GM10248 (cell line): ENCODE data around the gene DRC7.

Source experiments
- CTCF ChIA-PET: fragments of 300-600 bp; sonication (Branson Sonifier 250); formaldehyde crosslinking; extraction: SDS; loops from one replicate; lab custom pipeline; 2021; ENCODE audit warnings: antibody characterized with exemption; lab: Yijun Ruan, JAX
- POLR2A ChIA-PET: fragments of 350-650 bp; sonication (Branson Sonifier 250); formaldehyde crosslinking; extraction: SDS; loops from one replicate; lab custom pipeline; 2020; ENCODE audit warnings: antibody characterized with exemption; lab: Yijun Ruan, JAX
- DNase-seq: peaks from one replicate; pipeline ENCODE4 v3.0.0; 2012; ENCODE audit errors: extremely low spot score
- CTCF ChIP-seq: IDR thresholded peaks from 2 replicates; pipeline ENCODE4 v1.5.1; 2012; ENCODE audit warnings: mild to moderate bottlenecking, low read depth; ENCODE audit errors: extremely low read depth, missing control alignments, control extremely low read depth

DRC7 gene

GRCh38 chr16:57721356-57722209 is 27.0 kb downstream of the DRC7 start:
- CTCF ChIA-PET: interaction anchor here (1.0 to 3.3 kb wide), 3 partner anchors 9 to 146 kb away, joined by 3 to 15 read pairs (median 3); no protein-coding TSS in a partner anchor
- no peak for TF ChIP-seq CTCF
- POLR2A ChIA-PET: no interaction called here
- no peak for DNase-seq

GRCh38 chr16:57722210-57722499 is 27.5 kb downstream of the DRC7 start:
- POLR2A ChIA-PET: no interaction called here
- DNase-seq: no peak
- CTCF ChIA-PET: interaction anchor here (1.0 to 1.4 kb wide), 2 partner anchors 8 to 10 kb away, joined by 3 read pairs; no protein-coding TSS in a partner anchor
- TF ChIP-seq CTCF: no peak

GRCh38 chr16:57722651-57723050 is 28.0 kb downstream of the DRC7 start:
- no peak for TF ChIP-seq CTCF
- no peak for DNase-seq
- POLR2A ChIA-PET: no interaction called here
- CTCF ChIA-PET: interaction anchor here (1.3 kb wide), 1 partner anchor 73 kb away, joined by 3 read pairs; no protein-coding TSS in a partner anchor

GRCh38 chr16:57723170-57723569 is 28.6 kb downstream of the DRC7 start:
- no peak for TF ChIP-seq CTCF
- DNase-seq: no peak
- POLR2A ChIA-PET: no interaction called here
- CTCF ChIA-PET: interaction anchor here (1.3 kb wide), 1 partner anchor 74 kb away, joined by 3 read pairs; no protein-coding TSS in a partner anchor

GRCh38 chr16:57724531-57724930 is 29.9 kb downstream of the DRC7 start:
- DNase-seq: no peak
- ChIA-PET POLR2A (no interaction called here), CTCF (no interaction called here)
- TF ChIP-seq CTCF: no peak

- no peak for DNase-seq
- ChIA-PET CTCF (no interaction called here), POLR2A (no interaction called here)
- no peak for TF ChIP-seq CTCF
These were observed 30.5 kb downstream of the DRC7 start for GRCh38 chr16:57725151-57725550.
